Liver (tissue), 9 donors: Measurements from ENCODE around the gene SLIT3. TPM values are rescaled to one million over a fixed set of nuclear protein-coding genes. Genes with fewer than 3 reads are reported as not detected.

Source experiments
- DNase-seq: peaks from one replicate; pipeline ENCODE4 v3.0.0-alpha.2; 2017; ENCODE audit warnings: low spot score
- H3K27ac ChIP-seq, 2 donors: one replicate each; pipeline ENCODE4 v1.7.0; 2013; ENCODE audit warnings: inconsistent platforms in 2 of 2, low read length in 2 of 2, control low read depth in 1 of 2, low read depth in 1 of 2, mild to moderate bottlenecking in 1 of 2
- H3K27me3 ChIP-seq, 4 donors: one replicate each; pipeline versions ENCODE4 v1.6.1 to v1.7.0; 2013; ENCODE audit warnings: low read length in 3 of 4, inconsistent platforms in 1 of 4, mild to moderate bottlenecking in 1 of 4, moderate library complexity in 1 of 4; ENCODE audit not compliant: control insufficient read depth in 4 of 4, insufficient read depth in 4 of 4
- H3K36me3 ChIP-seq, 4 donors: one replicate each; pipeline versions ENCODE4 v1.6.1 to v1.7.0; 2013; ENCODE audit warnings: low read length in 3 of 4, mild to moderate bottlenecking in 3 of 4, low read depth in 1 of 4, moderate library complexity in 1 of 4; ENCODE audit not compliant: control insufficient read depth in 4 of 4, insufficient read depth in 3 of 4
- H3K4me1 ChIP-seq, 4 donors: one replicate each; pipeline versions ENCODE4 v1.6.1 to v1.7.0; 2013; ENCODE audit warnings: low read length in 3 of 4, mild to moderate bottlenecking in 3 of 4, moderate library complexity in 1 of 4; ENCODE audit not compliant: control insufficient read depth in 4 of 4, insufficient read depth in 4 of 4
- H3K4me3 ChIP-seq, 3 donors: one replicate each; pipeline versions ENCODE4 v1.6.1 to v1.7.0; 2013; ENCODE audit warnings: low read length in 3 of 3, control low read depth in 1 of 3, low read depth in 1 of 3, mild to moderate bottlenecking in 1 of 3
- H3K9ac ChIP-seq, 2 donors: one replicate each; pipeline ENCODE4 v1.7.0; 2013; ENCODE audit warnings: low read length in 2 of 2, mild to moderate bottlenecking in 2 of 2, moderate library complexity in 2 of 2, control low read depth in 1 of 2, low read depth in 1 of 2
- H3K9me3 ChIP-seq, 4 donors: one replicate each; pipeline versions ENCODE4 v1.6.1 to v1.7.0; 2013; ENCODE audit warnings: low read length in 3 of 4; ENCODE audit not compliant: control insufficient read depth in 4 of 4
- ATF3 ChIP-seq: IDR thresholded peaks from 2 replicates; pipeline ENCODE4 v1.6.1; 2016; ENCODE audit warnings: antibody characterized with exemption
- CTCF ChIP-seq: fragments of 150-350 bp; IDR thresholded peaks from 2 replicates; pipeline ENCODE4 v1.5.1; 2017; ENCODE audit warnings: improper control_type of control experiment, low read depth, low read length; ENCODE audit not compliant: missing input control
- EGR1 ChIP-seq, 2 donors: IDR thresholded peaks; 2 replicates each; pipeline ENCODE4 v1.6.1; 2016 to 2018; ENCODE audit warnings: antibody characterized with exemption in 2 of 2, low read depth in 2 of 2
- FOXA1 ChIP-seq: IDR thresholded peaks from 2 replicates; pipeline ENCODE4 v1.6.1; 2016; ENCODE audit warnings: antibody characterized with exemption
- FOXA2 ChIP-seq: IDR thresholded peaks from 2 replicates; pipeline ENCODE4 v1.6.1; 2016; ENCODE audit warnings: antibody characterized with exemption
- GABPA ChIP-seq, 2 donors: IDR thresholded peaks in 1 of 2; conservative IDR thresholded peaks in 1 of 2; 2 replicates each; pipeline ENCODE4 v1.6.1; 2016; ENCODE audit warnings: antibody characterized with exemption in 2 of 2, mild to moderate bottlenecking in 1 of 2, moderate library complexity in 1 of 2
- HNF4A ChIP-seq, 2 donors: conservative IDR thresholded peaks; 2 replicates each; pipeline ENCODE4 v1.6.1; 2016; ENCODE audit warnings: antibody characterized with exemption in 2 of 2, mild to moderate bottlenecking in 2 of 2
- HNF4G ChIP-seq: IDR thresholded peaks from 2 replicates; pipeline ENCODE4 v1.6.1; 2016; ENCODE audit warnings: antibody characterized with exemption
- JUND ChIP-seq, 2 donors: IDR thresholded peaks; 2 replicates each; pipeline ENCODE4 v1.6.1; 2016; ENCODE audit warnings: antibody characterized with exemption in 2 of 2
- NR2F2 ChIP-seq: IDR thresholded peaks from 2 replicates; pipeline ENCODE4 v1.6.1; 2016; ENCODE audit warnings: antibody characterized with exemption
- RAD21 ChIP-seq, 2 donors: IDR thresholded peaks; 2 replicates each; pipeline ENCODE4 v1.6.1; 2016; ENCODE audit warnings: antibody characterized with exemption in 2 of 2, mild to moderate bottlenecking in 2 of 2
- TAF1 ChIP-seq: conservative IDR thresholded peaks from 2 replicates; pipeline ENCODE4 v1.6.1; 2016; ENCODE audit warnings: antibody characterized with exemption, mild to moderate bottlenecking
- YY1 ChIP-seq: IDR thresholded peaks from 2 replicates; pipeline ENCODE4 v1.6.1; 2016; ENCODE audit warnings: antibody characterized with exemption, mild to moderate bottlenecking
- WGBS: extraction: QIAGEN DNeasy Blood & Tissue Kit; methylation state at CpG from one replicate; pipeline ENCODE4 v1.1.7; 2013; 5-methylcytosine and 5-hydroxymethylcytosine counted together
- polyA plus RNA-seq, 2 donors: library from polyadenylated mRNA; stranded (reverse) in 1 of 2; unstranded in 1 of 2; fragments of 200-250 nt in 1 of 2; fragments of >200 nt in 1 of 2; fragmentation: Nextera tagmentation in 1 of 2; extraction: Ambion mirVana in 1 of 2; gene quantifications; one replicate each; pipeline versions ENCODE4 v1.2.1 to v1.2.3, GENCODE V29; 2013 to 2015
- total RNA-seq, 2 donors: library from RNA; depleted of rRNA; stranded (reverse); fragments of >200 nt; gene quantifications; one replicate each; pipeline ENCODE4 v1.2.3, GENCODE V29; 2014
- donor health status: healthy.
- donor health status: healthy.
- donor health status: healthy.
- donor health status: healthy.
- donor health status: healthy.

SLIT3 gene
- total and polyA plus RNA-seq, 4 donors, result 0.61 to 1.3 (median 0.91) TPM

- Histone ChIP-seq H3K9me3 (no peaks in the 10 kb centered on the region), H3K4me1 (no peaks in the 10 kb centered on the region), H3K27me3 (no peaks in the 10 kb centered on the region), H3K27ac (no peak overlapping the region), H3K36me3 (no peaks in the 10 kb centered on the region), H3K9ac (no peak overlapping the region), H3K4me3 (no peak overlapping the region)
- no peak for DNase-seq
- WGBS, result 65% methylated on average over 1 of the region's 1 CpG
- TF ChIP-seq HNF4A (conservative IDR thresholded peaks at IDR 0.05), result no peak
- TF ChIP-seq ATF3, result no peak
- no peak for TF ChIP-seq FOXA1
- no peak for TF ChIP-seq EGR1 (IDR thresholded peaks at IDR 0.05; ENCODE audit: low read depth in 2 of 2)
- no peak for TF ChIP-seq CTCF
- no peak for TF ChIP-seq YY1
- no peak for TF ChIP-seq HNF4G
- TF ChIP-seq FOXA2, result no peak
- no peak for TF ChIP-seq JUND (IDR thresholded peaks at IDR 0.05)
These were observed 49.1 kb upstream of the SLIT3 start for GRCh38 chr5:169350016-169350415.

GRCh38 chr5:169347786-169348185, 46.8 kb upstream of the SLIT3 start:
- TF ChIP-seq JUND (IDR thresholded peaks at IDR 0.05) (no peak), NR2F2 (no peak), TAF1 (no peak), FOXA2 (no peak), RAD21 (IDR thresholded peaks at IDR 0.05) (no peak)
- 61% methylated on average over 2 of the region's 2 CpGs for WGBS
- no peak for DNase-seq
- Histone ChIP-seq H3K4me3 (no peak overlapping the region), H3K27ac (no peak overlapping the region), H3K36me3 (no peaks in the 10 kb centered on the region), H3K27me3 (peaks cover 0 to 4% (median 0%) of the 10 kb centered on the region in 4 donors), H3K9me3 (no peaks in the 10 kb centered on the region), H3K4me1 (no peaks in the 10 kb centered on the region), H3K9ac (no peak overlapping the region)

GRCh38 chr5:169344629-169345028, 43.7 kb upstream of the SLIT3 start:
- 84% methylated on average over 3 of the region's 3 CpGs for WGBS
- TF ChIP-seq CTCF, result no peak
- TF ChIP-seq FOXA2, result no peak
- no peak for TF ChIP-seq YY1
- no peak for TF ChIP-seq GABPA (IDR thresholded peaks at IDR 0.05 in 1 of 2, conservative IDR thresholded peaks at IDR 0.05 in 1 of 2)
- TF ChIP-seq RAD21 (IDR thresholded peaks at IDR 0.05), result no peak
- Histone ChIP-seq H3K27ac (no peak overlapping the region), H3K4me3 (no peak overlapping the region), H3K9me3 (no peaks in the 10 kb centered on the region), H3K9ac (no peak overlapping the region), H3K36me3 (no peaks in the 10 kb centered on the region), H3K4me1 (no peaks in the 10 kb centered on the region), H3K27me3 (peaks cover 0 to 8% (median 0%) of the 10 kb centered on the region in 4 donors)
- DNase-seq, result no peak
